Loucy (cell line): ENCODE data around the gene TAS2R60.
"Not testable (repeated sequence)": the region's sequence is repeated elsewhere in the genome, so short reads cannot be mapped to it uniquely, and the experiment has no call there.

Source experiments
- H2AFZ ChIP-seq: fragments of 200-600 bp; sonication (generic); 2 replicates; pipeline ENCODE4 v1.6.0; 2016; ENCODE audit warnings: antibody characterized with exemption, mild to moderate bottlenecking, low read length, moderate library complexity
- H3F3A ChIP-seq: fragments of 200-600 bp; 2 replicates; pipeline ENCODE4 v1.6.0; 2016; ENCODE audit warnings: antibody characterized with exemption, low read depth, mild to moderate bottlenecking
- H3K27me3 ChIP-seq: fragments of 200-600 bp; sonication (generic); 2 replicates; pipeline ENCODE4 v1.6.1; 2014; ENCODE audit warnings: low read length, mild to moderate bottlenecking; ENCODE audit not compliant: insufficient read depth, poor library complexity, severe bottlenecking
- H3K36me3 ChIP-seq: fragments of 200-600 bp; sonication (generic); 2 replicates; pipeline ENCODE4 v1.6.1; 2016; ENCODE audit warnings: low read length; ENCODE audit not compliant: insufficient read depth
- H3K4me1 ChIP-seq: fragments of 200-600 bp; sonication (generic); 2 replicates; pipeline ENCODE4 v1.5.1; 2014; ENCODE audit warnings: low read length, mild to moderate bottlenecking; ENCODE audit not compliant: insufficient read depth, poor library complexity, severe bottlenecking
- H3K4me2 ChIP-seq: fragments of 200-600 bp; sonication (generic); 2 replicates; pipeline ENCODE4 v1.6.0; 2014; ENCODE audit warnings: antibody characterized with exemption, low read length, low read depth, mild to moderate bottlenecking; ENCODE audit not compliant: poor library complexity, severe bottlenecking
- H3K4me3 ChIP-seq: fragments of 200-600 bp; sonication (generic); 2 replicates; pipeline ENCODE4 v1.5.1; 2014; ENCODE audit warnings: low read length, mild to moderate bottlenecking, mixed read lengths; ENCODE audit not compliant: poor library complexity, severe bottlenecking
- H3K79me2 ChIP-seq: fragments of 200-600 bp; sonication (generic); 2 replicates; pipeline ENCODE4 v1.6.1; 2014; ENCODE audit warnings: low read length; ENCODE audit not compliant: insufficient read depth
- H3K9ac ChIP-seq: fragments of 200-600 bp; sonication (generic); 2 replicates; pipeline ENCODE4 v1.6.0; 2014; ENCODE audit warnings: mild to moderate bottlenecking, low read depth, low read length, moderate library complexity; ENCODE audit not compliant: poor library complexity, severe bottlenecking
- H3K9me2 ChIP-seq: fragments of 200-600 bp; sonication (generic); replicated peaks from 2 replicates; pipeline ENCODE4 v1.6.1; 2016; ENCODE audit warnings: low read depth, low read length, mixed read lengths
- H3K9me3 ChIP-seq: fragments of 200-600 bp; sonication (generic); 2 replicates; pipeline ENCODE4 v1.6.1; 2014; ENCODE audit warnings: mild to moderate bottlenecking, antibody characterized with exemption, low read length, low read depth; ENCODE audit not compliant: insufficient read depth
- H4K20me1 ChIP-seq: fragments of 200-600 bp; sonication (generic); 2 replicates; pipeline ENCODE4 v1.6.0; 2014; ENCODE audit warnings: antibody characterized with exemption, low read length, mild to moderate bottlenecking; ENCODE audit not compliant: insufficient read depth, poor library complexity, severe bottlenecking
- EZH2phosphoT487 ChIP-seq: fragments of 200-600 bp; IDR thresholded peaks from 2 replicates; pipeline ENCODE4 v1.6.1; 2018; ENCODE audit warnings: antibody characterized with exemption, mild to moderate bottlenecking, moderate library complexity, borderline replicate concordance
- TF ChIP-seq, protein P1 (sequence below): fragments of 200-600 bp; sonication (generic); conservative IDR thresholded peaks from 2 replicates; pipeline ENCODE4 v1.5.1; 2014; ENCODE audit warnings: mild to moderate bottlenecking, antibody characterized with exemption, low read length

Gene TAS2R60

DNA sequence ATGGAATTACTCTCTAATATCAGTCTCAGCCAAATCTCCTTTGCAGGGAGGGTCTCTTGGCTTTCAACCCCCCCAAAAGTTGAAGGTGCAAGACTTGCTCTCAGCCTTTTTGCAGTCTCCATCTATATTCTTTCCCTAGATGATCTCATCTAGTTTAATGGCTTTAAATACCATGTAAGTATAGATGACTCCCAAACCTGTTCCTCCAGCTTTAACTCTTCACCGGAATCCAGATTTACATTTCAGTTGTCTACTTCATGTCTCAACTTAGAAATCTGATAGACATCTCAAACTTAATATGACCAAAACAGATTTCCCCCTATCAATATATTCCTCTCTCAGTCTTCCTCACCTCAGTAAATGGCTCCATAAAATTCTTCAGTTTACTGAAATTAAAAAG is 24.5 kb downstream of the TAS2R60 start:
- TF ChIP-seq, protein P1, sequence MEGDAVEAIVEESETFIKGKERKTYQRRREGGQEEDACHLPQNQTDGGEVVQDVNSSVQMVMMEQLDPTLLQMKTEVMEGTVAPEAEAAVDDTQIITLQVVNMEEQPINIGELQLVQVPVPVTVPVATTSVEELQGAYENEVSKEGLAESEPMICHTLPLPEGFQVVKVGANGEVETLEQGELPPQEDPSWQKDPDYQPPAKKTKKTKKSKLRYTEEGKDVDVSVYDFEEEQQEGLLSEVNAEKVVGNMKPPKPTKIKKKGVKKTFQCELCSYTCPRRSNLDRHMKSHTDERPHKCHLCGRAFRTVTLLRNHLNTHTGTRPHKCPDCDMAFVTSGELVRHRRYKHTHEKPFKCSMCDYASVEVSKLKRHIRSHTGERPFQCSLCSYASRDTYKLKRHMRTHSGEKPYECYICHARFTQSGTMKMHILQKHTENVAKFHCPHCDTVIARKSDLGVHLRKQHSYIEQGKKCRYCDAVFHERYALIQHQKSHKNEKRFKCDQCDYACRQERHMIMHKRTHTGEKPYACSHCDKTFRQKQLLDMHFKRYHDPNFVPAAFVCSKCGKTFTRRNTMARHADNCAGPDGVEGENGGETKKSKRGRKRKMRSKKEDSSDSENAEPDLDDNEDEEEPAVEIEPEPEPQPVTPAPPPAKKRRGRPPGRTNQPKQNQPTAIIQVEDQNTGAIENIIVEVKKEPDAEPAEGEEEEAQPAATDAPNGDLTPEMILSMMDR, result no peak
- TF ChIP-seq EZH2phosphoT487, result no peak
- Histone ChIP-seq H3K4me1 (no peaks in the 10 kb centered on the region), H3K27me3 (no peaks in the 10 kb centered on the region), H2AFZ (no peak overlapping the region), H3K9me3 (no peaks in the 10 kb centered on the region; the same call in 1 of the 2 replicates), H3K36me3 (no peaks in the 10 kb centered on the region), H3K4me3 (no peak overlapping the region), H4K20me1 (no peaks in the 10 kb centered on the region), H3K9ac (no peak overlapping the region), H3F3A (no peaks in the 10 kb centered on the region), H3K9me2 (no peaks in the 10 kb centered on the region), H3K4me2 (no peak overlapping the region), H3K79me2 (no peaks in the 10 kb centered on the region)

DNA sequence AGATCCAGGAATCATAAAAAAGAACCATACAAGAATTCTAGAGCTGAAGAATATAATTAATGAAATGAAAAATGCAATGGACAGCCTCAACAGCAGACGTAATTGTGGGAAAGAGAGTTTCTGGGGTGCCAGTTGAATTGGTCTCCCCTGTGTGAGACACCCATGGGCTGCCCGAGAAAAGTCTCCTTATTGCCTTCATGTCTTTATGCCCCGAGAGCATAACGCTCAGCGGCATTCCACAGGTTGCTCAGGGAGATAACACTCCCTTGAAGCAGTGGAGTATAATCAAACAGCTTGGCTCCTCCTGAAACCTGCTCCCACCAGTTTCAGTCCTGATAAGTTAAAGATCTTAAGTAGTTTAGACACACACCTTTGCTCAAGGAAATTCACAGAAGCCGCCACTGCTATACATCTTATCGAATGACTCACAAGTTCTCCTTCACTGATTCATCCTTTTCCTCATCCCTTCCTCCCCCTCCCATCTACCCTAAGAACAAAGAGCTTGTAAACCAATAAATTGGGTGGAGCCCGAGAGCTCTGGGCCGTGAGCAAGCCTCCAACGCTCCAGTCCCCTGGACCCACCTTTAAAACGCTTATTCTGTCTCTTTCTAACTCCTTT is 28.9 kb downstream of the TAS2R60 start:
- H3K4me2 ChIP-seq, result not testable (repeated sequence)

DNA sequence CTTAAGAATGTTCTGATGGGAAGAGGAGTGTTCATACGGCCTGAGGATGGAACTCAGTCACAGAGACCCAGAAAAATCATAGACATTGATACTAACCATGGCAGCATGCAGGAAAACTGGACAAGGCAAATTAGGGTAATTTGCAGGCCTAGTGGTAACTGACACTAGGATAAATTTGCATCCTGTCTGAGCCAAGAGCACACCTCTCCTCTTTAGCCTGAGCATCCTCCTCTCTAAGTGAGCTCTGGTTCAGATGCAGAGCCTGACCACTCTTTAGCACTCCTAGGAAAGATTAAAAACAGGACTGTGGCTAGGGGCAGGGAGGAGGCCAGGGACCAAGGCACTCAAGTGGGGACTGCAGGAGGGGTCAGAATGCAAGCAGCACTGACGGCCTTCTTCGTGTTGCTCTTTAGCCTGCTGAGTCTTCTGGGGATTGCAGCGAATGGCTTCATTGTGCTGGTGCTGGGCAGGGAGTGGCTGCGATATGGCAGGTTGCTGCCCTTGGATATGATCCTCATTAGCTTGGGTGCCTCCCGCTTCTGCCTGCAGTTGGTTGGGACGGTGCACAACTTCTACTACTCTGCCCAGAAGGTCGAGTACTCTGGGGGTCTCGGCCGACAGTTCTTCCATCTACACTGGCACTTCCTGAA is 34.4 kb downstream of the TAS2R60 start, which contains the start of gene TAS2R41:
TSS of gene TAS2R41 (plus strand) at position 373 of the 650 bp plus-strand sequence. CDS start at position 373, 0 bp downstream.
- Histone ChIP-seq H3K9ac (no peak within 1 kb of the TSS), H3F3A (no peaks in the 10 kb centered on the region), H3K9me2 (no peaks in the 10 kb centered on the region), H3K4me1 (peaks cover 8% of the 10 kb centered on the region), H3K9me3 (no peaks in the 10 kb centered on the region), H3K4me2 (no peak within 1 kb of the TSS), H3K27me3 (no peaks in the 10 kb centered on the region), H4K20me1 (no peaks in the 10 kb centered on the region), H3K36me3 (no peaks in the 10 kb centered on the region), H3K4me3 (no peak within 1 kb of the TSS), H3K79me2 (no peaks in the 10 kb centered on the region), H2AFZ (no peak within 1 kb of the TSS)
- TF ChIP-seq, protein P1, result no peak
- no peak for TF ChIP-seq EZH2phosphoT487

More for the DNA sequence above, 28.9 kb downstream of the TAS2R60 start:
- not testable (repeated sequence) for H3K36me3 ChIP-seq, H3F3A ChIP-seq, H3K4me1 ChIP-seq, H3K4me3 ChIP-seq, H3K79me2 ChIP-seq, H2AFZ ChIP-seq, H3K9ac ChIP-seq, H3K27me3 ChIP-seq, H3K9me2 ChIP-seq, H3K9me3 ChIP-seq, H4K20me1 ChIP-seq
